HTERT RPE-1 (cell line): Measurements from ENCODE around the gene CAPNS2.

Experiments used
- in situ Hi-C: fragments of 300-500 bp; cut with MboI; formaldehyde crosslinking; loops from 4 replicates; pipeline ENCODE4 v1.14.3; 2020; ENCODE audit warnings: low sequenced_read_pairs

Gene CAPNS2

DNA sequence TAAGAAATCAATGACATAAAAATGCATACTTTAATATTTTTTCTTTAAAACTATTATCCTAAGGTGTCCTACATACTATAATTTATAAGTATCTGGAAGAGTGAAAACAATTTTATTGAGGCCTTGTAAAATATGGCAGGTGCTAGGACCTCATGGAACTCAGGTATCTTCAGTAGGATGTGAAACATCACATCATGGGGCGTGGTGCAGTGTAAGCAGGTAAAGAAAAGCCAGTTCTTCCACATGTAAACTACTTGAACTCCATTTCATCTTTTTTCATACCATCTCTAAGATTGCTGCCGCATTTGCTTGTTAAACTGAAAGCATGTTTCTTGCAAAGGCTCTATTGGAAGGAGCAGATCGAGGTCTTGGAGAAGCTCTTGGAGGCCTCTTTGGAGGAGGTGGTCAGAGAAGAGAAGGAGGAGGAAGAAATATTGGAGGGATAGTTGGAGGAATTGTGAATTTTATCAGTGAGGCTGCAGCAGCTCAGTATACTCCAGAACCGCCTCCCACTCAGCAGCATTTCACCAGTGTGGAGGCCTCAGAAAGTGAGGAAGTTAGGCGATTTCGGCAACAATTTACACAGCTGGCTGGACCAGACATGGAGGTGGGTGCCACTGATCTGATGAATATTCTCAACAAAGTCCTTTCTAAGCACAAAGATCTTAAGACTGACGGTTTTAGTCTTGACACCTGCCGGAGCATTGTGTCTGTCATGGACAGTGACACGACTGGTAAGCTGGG lies at the start of gene CAPNS2:
TSS of gene CAPNS2 (plus strand) at position 253 of the 744 bp plus-strand sequence. CDS start at position 326, 73 bp downstream.
- in situ Hi-C loops = no loop called here

DNA sequence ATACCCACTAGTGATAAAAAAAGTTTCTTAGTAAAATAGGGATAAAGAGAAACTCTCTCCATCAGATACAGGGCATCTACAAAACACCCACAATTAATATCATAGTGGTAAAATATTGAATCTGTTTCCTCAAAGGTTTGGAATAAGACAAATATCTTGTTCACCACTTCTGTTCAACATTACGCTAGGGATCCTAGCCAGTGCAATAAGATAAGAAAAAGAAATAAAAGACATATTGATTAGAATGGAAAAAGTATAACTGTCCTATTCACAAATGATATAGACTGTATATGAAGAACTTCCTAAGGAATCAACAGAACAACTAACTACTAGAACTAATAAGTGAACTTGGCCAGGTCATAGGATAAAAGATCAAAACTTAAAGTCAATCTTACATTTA lies 44.7 kb upstream of the CAPNS2 start:
- in situ Hi-C loops = no loop called here

DNA sequence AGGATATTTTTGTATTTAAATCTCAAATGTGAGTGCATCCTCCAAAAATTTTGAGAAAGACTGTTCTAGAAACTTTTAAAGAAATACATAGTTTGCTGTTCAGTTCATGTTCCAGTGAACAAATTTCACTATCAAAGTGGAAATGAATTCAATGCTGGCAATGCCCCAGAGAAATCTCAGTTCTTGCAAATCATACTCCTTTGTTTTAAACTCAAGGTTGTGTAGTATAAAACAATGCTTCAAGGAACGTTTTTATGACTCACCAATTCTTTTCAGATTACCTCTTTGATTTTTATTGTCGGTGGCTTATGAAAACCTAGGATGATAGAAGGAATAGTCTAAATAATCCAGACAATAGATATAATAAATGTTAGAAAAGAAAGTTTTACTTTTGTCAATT lies 40.0 kb upstream of the CAPNS2 start:
- in situ Hi-C loops = no loop called here

DNA sequence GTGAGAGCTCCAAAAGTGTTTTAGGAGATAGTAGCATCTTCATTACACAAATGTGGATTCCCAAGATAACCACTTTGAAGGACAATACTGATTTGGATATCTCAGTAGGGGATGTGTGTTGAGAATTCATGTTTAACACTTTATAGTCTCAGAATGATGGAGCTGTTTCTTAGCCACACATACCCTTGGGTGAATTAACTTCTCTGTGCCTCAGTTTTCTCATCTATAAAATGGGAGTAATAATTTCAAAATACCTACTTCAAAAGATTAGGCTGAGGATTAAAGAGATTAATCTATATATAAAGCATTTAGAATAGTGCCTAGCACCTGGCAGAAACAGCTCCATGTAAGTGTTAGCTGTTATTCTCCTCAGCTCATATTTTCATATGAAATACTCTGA lies 38.6 kb upstream of the CAPNS2 start:
- in situ Hi-C loops = no loop called here

DNA sequence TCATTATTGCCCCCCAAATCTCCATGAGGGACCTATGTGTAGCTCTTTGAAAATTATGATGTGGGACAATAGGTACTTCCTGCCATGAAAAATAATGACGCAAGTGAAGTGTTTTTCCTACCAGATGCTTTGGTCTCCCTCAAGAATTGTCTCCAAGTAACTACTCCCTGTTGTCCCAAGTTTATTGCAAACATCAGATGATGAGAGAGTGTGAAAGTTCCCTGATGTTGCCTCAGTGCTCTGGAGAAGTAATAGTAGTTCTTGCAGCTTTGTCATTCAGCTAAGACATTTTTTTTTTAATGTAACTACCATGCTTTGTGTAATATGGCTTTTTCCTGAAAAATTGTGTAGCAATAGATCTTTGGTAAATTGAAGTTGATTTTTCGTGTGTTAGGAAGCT lies 37.5 kb upstream of the CAPNS2 start:
- in situ Hi-C loops = no loop called here

DNA sequence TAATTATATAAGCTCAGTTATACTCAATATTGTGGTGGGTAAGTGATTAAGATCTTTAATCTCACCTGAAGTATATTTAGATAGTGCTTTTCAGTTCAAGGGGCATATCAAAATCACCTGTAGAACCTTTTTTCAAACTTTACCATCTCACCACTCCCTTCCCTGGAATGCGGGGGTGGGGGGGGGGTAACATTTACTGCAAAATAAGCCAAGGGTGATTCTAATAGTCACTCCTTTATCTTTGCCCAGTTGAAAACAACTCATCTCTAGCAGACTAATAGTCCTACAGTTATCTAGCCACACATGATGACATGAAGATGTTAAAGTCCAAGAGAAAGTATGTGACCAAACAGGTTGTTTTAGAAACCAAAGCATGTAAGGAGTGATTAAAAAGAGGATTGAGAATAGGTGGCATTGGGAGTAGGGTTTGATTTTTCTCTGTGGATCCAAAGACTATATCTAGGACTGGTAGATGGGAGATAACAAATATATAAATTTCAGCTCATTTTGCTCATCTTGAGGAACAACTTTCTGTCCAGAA lies 36.1 kb upstream of the CAPNS2 start:
- in situ Hi-C loops = no loop called here

DNA sequence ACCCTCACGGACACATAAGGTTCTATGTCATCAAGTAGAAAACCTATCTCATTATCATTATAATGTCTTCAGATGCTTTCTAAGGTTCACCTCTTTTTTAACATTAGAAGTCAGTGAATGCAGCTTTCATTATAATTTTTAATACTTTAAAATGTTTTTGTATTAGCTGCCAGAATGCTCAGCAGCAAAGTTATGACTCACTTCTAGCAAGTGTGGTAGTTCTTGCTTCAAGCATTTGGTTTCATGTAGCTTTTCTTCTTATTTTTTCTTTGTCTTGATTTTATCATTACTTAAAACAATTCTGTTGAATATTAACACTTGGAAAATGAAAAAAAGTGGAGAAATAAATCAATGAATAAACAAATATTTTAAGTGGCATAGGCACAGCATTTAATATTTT lies 34.3 kb upstream of the CAPNS2 start:
- in situ Hi-C loops = no loop called here

DNA sequence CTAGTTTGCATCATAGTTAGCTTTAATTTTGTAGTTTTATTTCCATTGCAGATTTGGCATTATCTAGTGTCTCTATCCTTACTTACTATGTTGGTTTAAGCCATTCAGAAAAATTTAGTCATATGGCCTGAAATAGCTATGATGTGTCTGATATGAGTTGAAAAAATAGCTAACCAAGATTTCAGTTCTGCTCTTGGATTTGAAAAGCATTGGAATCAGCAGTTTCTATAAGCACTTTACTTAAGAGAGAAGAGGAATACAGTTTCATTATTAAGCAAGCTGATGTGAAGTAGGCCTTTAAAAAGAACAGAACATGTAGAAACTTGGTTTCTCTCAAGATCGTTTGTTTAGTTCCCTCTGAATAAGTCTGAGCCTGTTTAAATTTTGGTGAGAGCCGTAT lies 31.7 kb upstream of the CAPNS2 start:
- in situ Hi-C loops = no loop called here

DNA sequence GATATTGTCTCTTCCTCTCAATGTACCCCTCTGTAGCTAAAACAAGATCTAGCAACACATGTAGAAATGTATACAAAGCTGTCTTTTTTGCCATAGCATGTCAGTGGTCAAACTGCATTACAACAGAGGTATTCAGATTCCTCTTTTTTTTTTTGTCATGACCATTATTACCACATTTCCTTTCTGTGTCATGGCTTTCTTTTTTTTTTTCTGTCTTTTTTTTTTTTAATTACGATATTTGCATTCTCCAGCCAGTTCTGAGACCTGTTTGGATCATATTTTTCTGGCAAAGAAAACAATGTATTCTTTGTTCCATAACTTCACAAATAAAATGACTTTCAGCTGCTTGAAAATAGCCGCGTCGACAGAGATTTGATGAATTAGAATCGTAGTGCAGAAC lies 27.4 kb upstream of the CAPNS2 start:
- in situ Hi-C loops = no loop called here

DNA sequence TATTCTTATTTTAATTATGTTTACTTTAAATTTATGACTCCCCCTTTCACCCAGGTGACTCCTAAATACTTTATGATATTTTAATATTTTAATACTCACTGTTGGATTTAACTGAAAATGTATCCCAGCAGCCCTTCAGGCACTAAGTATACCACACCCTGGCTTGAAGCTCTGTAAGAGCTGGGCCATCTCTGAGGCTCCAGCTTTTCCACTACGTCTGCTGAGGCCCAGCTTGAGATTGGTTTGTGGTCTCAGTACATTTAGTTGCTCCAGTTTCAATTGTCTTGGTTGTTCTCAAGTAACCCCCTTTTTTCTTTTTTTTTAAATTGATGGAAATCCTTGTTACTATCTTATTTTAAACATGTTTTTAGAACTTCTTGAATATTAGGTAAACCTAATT lies 27.0 kb upstream of the CAPNS2 start:
- in situ Hi-C loops = no loop called here

DNA sequence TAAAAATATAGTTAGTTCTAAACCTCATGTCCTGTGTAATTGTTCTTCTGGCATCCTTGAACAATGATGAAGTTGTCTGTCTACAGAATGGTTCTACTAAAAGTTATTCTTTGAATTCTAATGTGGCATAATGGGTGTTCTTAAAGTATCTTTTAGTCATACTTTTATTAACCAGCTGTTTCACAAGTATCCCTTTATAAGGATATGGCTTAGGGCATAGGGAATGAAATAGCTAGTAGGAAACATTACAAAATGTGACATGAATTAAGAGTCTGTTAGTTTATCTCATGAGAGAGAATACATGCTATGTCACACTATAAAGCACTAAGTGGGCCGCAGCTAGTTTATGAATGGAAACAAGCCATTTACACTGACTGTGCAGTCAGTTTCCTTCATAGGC lies 26.3 kb upstream of the CAPNS2 start:
- in situ Hi-C loops = no loop called here

DNA sequence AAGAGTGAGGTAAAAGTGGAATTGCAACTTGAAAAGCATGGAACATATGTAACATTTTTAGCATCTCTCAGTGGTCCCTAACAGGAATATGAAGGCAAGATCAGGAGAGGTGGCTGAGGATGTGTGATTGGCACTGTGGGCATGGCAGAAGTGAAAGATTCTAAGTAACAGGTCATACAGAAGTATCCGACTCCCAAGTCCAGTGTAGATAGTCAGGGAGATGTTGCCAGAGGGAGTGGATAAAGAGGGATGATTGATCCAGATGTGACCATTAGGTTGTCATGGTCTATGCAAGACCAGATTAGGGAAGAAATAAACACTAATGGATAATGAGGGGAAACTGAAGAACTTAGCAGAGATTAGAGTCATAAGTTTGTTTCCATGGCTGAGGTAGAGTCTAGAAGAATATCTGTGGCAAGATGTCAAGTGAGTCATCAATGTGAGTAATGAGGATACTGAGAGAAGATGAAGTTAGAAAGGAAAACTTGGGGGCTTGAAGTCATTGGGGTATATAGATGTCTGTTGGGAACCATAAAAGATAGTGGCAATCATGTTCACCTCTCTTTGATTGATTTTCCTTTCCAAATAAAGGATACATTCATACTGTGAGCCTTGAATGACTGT lies 23.9 kb upstream of the CAPNS2 start:
- in situ Hi-C loops = no loop called here

DNA sequence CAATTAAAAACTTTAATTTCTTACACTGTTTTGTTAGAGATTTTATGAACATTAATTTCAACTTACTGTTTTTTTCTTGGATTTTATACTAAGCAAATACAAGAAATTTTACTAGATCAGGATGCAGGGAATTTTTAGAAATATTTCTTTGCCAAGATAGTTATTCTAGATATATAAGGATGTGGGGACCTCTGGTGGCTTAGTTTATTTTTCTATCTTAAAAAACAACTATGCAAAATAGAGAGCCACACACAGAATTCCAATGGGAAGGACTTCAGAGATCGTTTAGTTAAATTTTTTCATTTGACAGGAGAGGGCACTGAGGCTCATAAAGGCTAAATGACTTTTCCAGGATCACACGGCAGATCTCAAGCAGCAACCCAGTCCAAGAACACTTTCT lies 23.0 kb upstream of the CAPNS2 start:
- in situ Hi-C loops = no loop called here

DNA sequence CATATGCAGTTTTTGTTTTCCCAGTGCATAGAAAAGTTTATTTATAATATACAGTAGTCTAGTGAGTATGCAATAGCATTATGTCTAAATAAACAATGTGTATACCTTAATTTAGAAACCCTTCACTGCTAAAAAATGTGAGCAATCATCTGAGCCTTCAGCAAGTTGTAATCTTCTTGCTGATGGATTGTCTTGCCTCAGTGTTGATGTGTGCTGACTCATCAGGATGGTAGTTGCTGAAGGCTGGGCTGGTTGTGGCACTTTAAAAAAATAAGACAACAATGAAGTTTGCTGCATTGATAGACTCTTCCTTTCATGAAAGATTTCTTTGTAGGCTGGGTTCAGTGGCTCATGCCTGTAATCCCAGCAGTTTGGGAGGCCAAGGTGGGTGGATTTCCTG lies 13.9 kb upstream of the CAPNS2 start:
- in situ Hi-C loops = no loop called here

DNA sequence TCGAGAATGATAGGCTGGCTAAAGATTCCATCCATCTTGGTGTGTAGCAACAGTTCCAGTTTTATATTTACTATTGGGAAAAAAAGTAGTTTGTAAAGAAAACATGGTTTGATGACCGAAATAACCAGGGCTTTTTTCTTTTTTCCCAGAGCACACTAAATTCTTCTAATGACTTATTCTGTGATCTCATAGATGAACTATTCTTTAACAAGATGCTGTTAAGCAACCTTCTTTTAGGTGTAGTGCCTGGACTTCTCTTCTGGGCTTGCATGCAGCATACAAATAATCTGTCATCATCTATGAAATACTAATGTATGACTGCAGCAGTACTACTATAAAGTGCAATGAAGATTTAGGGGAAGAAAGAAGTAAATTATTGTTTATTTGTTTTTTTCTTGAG lies 11.0 kb upstream of the CAPNS2 start:
- in situ Hi-C loops = no loop called here

DNA sequence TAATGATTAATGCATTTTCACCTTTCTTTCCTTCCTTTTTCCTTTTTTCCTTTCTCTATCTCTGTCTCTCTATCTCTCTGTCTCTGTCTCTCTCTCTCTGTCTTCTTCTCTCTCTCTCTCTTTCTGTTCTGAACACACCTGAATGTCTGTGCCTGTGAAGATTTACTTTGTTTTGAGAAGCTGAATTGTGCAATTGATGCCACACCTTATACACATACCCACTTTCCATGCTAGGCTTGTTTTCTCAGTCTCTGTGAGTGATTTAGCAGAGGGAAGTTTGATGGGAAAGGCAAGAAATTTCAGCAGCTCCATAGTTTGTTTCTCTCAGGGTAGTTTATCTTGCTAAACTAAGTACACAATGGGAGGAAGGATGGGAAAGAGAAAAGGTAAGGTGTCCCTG lies 9.3 kb upstream of the CAPNS2 start:
- in situ Hi-C loops = no loop called here

DNA sequence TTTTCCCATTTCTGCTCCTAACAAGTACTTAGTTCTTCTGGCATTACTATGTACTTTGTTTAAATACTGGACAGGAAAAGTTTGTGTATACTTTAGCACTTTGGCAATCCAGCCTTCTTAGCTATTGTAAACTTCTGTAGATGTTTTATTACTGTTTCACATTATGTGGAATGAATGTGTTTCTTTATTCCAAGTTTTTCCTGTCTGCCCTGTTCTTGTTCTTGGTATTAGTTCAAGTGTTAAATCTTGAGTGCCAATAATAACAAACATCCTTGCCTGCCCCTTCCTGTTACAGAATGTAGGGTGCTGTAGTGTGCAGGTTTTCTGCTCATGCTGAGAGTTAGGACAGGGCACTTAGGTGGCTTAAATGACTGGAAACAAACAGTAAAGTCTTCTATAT lies 7.3 kb upstream of the CAPNS2 start:
- in situ Hi-C loops = no loop called here

DNA sequence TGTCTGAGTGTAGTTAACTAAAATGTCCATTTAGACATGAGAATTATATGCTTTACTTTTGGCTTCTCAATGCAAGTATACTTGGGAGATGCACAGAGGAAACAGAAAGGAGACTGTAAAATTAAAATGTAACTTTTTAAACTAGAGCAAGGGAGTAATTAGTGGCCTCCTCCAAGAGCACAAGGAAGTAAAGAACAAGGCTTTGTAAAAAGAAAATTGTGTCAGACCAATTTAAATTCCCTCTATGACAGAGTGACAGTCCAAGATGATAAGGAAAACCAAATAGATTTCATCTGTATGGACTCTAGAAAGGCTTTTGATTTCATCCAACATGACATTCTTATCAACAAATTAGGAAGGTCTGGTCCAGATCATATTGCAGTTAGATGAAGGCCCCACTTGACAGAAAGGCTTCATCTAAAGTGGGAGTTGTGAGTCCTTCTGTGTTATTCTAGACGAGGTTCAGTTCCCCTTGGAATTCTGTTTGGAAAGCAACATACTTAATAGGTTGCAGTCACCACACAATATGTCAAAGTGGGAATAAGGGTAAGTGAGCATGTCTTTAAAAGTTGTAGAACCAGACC lies 6.5 kb upstream of the CAPNS2 start:
- in situ Hi-C loops = no loop called here

DNA sequence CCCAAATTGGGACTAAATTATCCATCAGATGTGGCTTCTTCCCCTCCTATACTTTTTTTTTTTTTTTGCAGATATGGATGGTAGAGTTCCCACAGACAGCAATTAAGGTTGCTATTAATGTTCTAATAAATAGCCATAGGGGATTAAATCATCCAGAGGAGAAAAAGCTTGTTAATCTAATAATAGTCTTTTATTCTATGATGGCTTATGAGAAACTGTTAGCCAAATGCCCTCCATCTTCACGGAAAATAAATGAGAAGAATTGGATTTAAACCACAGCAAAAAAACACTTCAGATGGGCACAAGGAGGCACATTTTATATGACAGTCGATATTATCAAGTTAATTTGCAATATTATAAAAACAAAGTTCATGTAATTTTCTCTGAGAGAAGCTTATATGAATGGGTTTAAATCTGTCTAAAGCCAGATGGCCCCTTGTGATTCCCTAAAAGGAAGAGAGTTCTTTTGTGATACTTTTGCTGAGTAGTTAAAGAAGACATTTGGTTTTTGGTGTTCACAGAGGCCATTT lies 5.1 kb upstream of the CAPNS2 start:
- in situ Hi-C loops = no loop called here

DNA sequence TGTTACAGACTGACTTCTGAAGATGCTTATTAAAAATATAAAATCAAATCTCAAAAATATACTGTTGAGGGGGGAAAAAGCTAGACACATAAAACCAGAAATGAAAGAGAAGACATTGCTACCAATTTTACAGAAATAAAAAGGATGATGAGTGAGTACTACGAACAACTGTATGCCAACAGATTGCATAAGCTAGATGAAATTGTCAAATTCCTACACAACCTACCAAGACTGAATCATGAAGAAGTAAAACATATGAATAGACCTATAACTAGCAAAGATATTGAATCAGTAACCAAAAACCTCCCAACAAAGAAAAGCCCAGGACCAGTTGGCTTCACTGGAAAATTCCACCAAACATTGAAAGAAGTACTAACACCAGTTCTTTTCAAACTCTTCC lies 3.5 kb upstream of the CAPNS2 start:
- in situ Hi-C loops = no loop called here

DNA sequence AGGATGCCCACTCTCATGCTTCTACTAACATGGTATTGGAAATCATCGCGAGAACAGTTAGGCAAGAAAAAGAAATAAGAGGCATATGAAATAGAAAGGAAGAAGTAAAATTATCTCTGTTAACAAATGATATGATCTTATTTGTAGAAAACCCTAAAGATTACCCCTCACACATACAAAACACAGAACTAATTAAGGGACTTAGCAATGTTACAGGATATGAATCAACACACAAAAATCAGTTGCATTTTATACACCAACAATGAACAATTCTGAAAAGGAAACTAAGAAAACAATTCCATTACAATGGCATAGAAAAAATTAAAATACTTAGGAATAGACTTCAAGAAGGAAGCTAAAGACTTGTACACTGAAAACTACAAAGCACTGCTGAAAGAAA lies 2.7 kb upstream of the CAPNS2 start:
- in situ Hi-C loops = no loop called here

DNA sequence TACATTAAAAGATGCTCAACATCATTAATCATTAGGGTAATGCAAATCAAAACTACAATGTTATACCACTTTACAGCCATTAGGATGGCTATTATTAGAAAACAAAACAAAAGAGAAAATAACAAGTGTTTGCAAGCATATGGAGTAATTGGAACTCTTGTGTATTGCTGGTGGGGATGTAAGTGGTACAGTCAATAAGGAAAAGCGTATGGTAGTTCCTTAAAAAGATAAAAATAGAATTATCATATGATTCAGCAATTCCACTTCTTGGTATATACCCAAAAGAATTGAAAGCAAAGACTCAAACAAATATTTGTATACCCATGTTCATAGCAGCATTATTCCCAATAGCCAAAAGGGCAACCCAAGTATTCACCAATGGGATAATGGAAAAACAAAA lies 1.4 kb upstream of the CAPNS2 start:
- in situ Hi-C loops = no loop called here
